Ectodermal cell (in vitro differentiated cells): ENCODE measurements around the gene KISS1R.

ENCODE experiments used
- H3K27ac ChIP-seq: 2 replicates; pipeline ENCODE4 v1.7.0; 2013; ENCODE audit warnings: mild to moderate bottlenecking, low read depth, low read length; ENCODE audit not compliant: insufficient read depth, poor library complexity, severe bottlenecking
- H3K27me3 ChIP-seq: 2 replicates; pipeline ENCODE4 v1.7.0; 2013; ENCODE audit warnings: mild to moderate bottlenecking, low read length; ENCODE audit not compliant: insufficient read depth, control insufficient read depth, poor library complexity, severe bottlenecking
- H3K36me3 ChIP-seq: one replicate; pipeline ENCODE4 v1.7.0; 2013; ENCODE audit warnings: low read length; ENCODE audit not compliant: control insufficient read depth, insufficient read depth
- H3K4me1 ChIP-seq: one replicate; pipeline ENCODE4 v1.7.0; 2013; ENCODE audit warnings: low read length; ENCODE audit not compliant: control insufficient read depth, insufficient read depth
- H3K4me3 ChIP-seq: 2 replicates; pipeline ENCODE4 v1.7.0; 2013; ENCODE audit warnings: low read depth, low read length, control low read depth; ENCODE audit not compliant: insufficient read depth
- H3K9me3 ChIP-seq: 2 replicates; pipeline ENCODE4 v1.7.0; 2013; ENCODE audit warnings: mild to moderate bottlenecking, low read length, moderate library complexity; ENCODE audit not compliant: control insufficient read depth
- WGBS, 2 experiments: methylation state at CpG; one replicate each; pipeline ENCODE4 v1.1.7; 2013; ENCODE audit warnings: missing lambda C conversion rate in 2 of 2; 5-methylcytosine and 5-hydroxymethylcytosine counted together

The KISS1R gene

GRCh38 chr19:931860-932647 is 14.9 kb downstream of the KISS1R start:
- H3K36me3 ChIP-seq = peaks cover 25% of the 10 kb centered on the region
- peaks cover 23% of the 10 kb centered on the region for H3K4me1 ChIP-seq
- no peak overlapping the region for H3K27ac ChIP-seq
- no peaks in the 10 kb centered on the region for H3K27me3 ChIP-seq
- WGBS, 2 experiments = 90 to 91% methylated on average over 32 of the region's 32 CpGs
- H3K4me3 ChIP-seq = no peak overlapping the region
- no peaks in the 10 kb centered on the region for H3K9me3 ChIP-seq

- 62 to 66% methylated on average over 54 of the region's 54 CpGs for WGBS, 2 experiments
These were observed 15.8 kb downstream of the KISS1R start for GRCh38 chr19:932648-933552.

GRCh38 chr19:933553-933882 is 16.4 kb downstream of the KISS1R start:
- Histone ChIP-seq H3K4me3 (no peak overlapping the region), H3K36me3 (peaks cover 30% of the 10 kb centered on the region), H3K4me1 (peaks cover 17% of the 10 kb centered on the region), H3K27me3 (no peaks in the 10 kb centered on the region), H3K27ac (no peak overlapping the region), H3K9me3 (no peaks in the 10 kb centered on the region)
- WGBS, 2 experiments = 74 to 75% methylated on average over 13 to 14 of the region's 14 CpGs

More at GRCh38 chr19:932648-933552, 15.8 kb downstream of the KISS1R start:
- Histone ChIP-seq H3K27ac (peak overlapping the region; percentile 27), H3K4me3 (no peak overlapping the region), H3K4me1 (peaks cover 21% of the 10 kb centered on the region), H3K36me3 (peaks cover 29% of the 10 kb centered on the region), H3K9me3 (no peaks in the 10 kb centered on the region), H3K27me3 (no peaks in the 10 kb centered on the region)

- peaks cover 34% of the 10 kb centered on the region for H3K36me3 ChIP-seq
- WGBS, 2 experiments = 93 to 94% methylated on average over 29 of the region's 29 CpGs
- no peaks in the 10 kb centered on the region for H3K27me3 ChIP-seq
- no peak overlapping the region for H3K27ac ChIP-seq
- H3K9me3 ChIP-seq = no peaks in the 10 kb centered on the region
- peaks cover 17% of the 10 kb centered on the region for H3K4me1 ChIP-seq
- H3K4me3 ChIP-seq = no peak overlapping the region
These were observed 17.2 kb downstream of the KISS1R start for GRCh38 chr19:934197-934840.

- WGBS, 2 experiments = 95 to 96% methylated on average over 31 of the region's 31 CpGs
- Histone ChIP-seq H3K4me3 (no peak overlapping the region), H3K27me3 (no peaks in the 10 kb centered on the region), H3K27ac (no peak overlapping the region), H3K36me3 (peaks cover 35% of the 10 kb centered on the region), H3K9me3 (no peaks in the 10 kb centered on the region), H3K4me1 (peaks cover 17% of the 10 kb centered on the region)
These were observed 17.8 kb downstream of the KISS1R start for GRCh38 chr19:934865-935479.

GRCh38 chr19:936175-936546 is 19.0 kb downstream of the KISS1R start:
- 90 to 91% methylated on average over 10 of the region's 10 CpGs for WGBS, 2 experiments
- H3K36me3 ChIP-seq = peaks cover 29% of the 10 kb centered on the region

GRCh38 chr19:937259-937694 is 20.1 kb downstream of the KISS1R start:
- Histone ChIP-seq H3K9me3 (no peaks in the 10 kb centered on the region), H3K4me1 (peaks cover 15% of the 10 kb centered on the region), H3K27me3 (no peaks in the 10 kb centered on the region), H3K4me3 (no peak overlapping the region), H3K27ac (no peak overlapping the region), H3K36me3 (peaks cover 26% of the 10 kb centered on the region)
- WGBS, 2 experiments = 95 to 96% methylated on average over 16 of the region's 16 CpGs

More at GRCh38 chr19:936175-936546, 19.0 kb downstream of the KISS1R start:
- Histone ChIP-seq H3K9me3 (no peaks in the 10 kb centered on the region), H3K4me3 (no peak overlapping the region), H3K4me1 (peaks cover 17% of the 10 kb centered on the region), H3K27me3 (no peaks in the 10 kb centered on the region), H3K27ac (no peak overlapping the region)

GRCh38 chr19:938233-938923 is 21.2 kb downstream of the KISS1R start:
- H3K9me3 ChIP-seq = no peaks in the 10 kb centered on the region
- H3K36me3 ChIP-seq = peaks cover 22% of the 10 kb centered on the region
- H3K4me3 ChIP-seq = no peak overlapping the region
- H3K4me1 ChIP-seq = peaks cover 4% of the 10 kb centered on the region
- H3K27ac ChIP-seq = no peak overlapping the region
- no peaks in the 10 kb centered on the region for H3K27me3 ChIP-seq
- 92 to 93% methylated on average over 23 of the region's 23 CpGs for WGBS, 2 experiments

GRCh38 chr19:939439-939838 is 22.3 kb downstream of the KISS1R start:
- Histone ChIP-seq H3K4me1 (no peaks in the 10 kb centered on the region), H3K27me3 (no peaks in the 10 kb centered on the region), H3K4me3 (no peak overlapping the region), H3K9me3 (no peaks in the 10 kb centered on the region), H3K36me3 (peaks cover 22% of the 10 kb centered on the region), H3K27ac (no peak overlapping the region)
- WGBS, 2 experiments = 95 to 97% methylated on average over 22 of the region's 22 CpGs
